HepG2 (cell line): ENCODE results near the gene SPN. TPM values are rescaled to one million over a fixed set of nuclear protein-coding genes. Genes with fewer than 3 reads are reported as not detected.

Experiments used
- ATAC-seq: fragments of 200-7000 bp; cut with Tn5 transposase; 3 replicates; pipeline ENCODE4 v1.9.1; 2020; ENCODE audit warnings: mild to moderate bottlenecking, moderate library complexity
- BruUV-seq: library from RNA; stranded (reverse); fragments of 400-500 nt; replicated peaks from 2 replicates; lab custom pipeline; 2021; lab: Mats Ljungman, UMichigan
- CTCF ChIA-PET: fragments of 300-600 bp; formaldehyde crosslinking; extraction: SDS; loops from one replicate; lab custom pipeline; 2021; ENCODE audit warnings: low total read pairs, inconsistent platforms, low intra/inter-chr PET ratio; lab: Yijun Ruan, JAX
- POLR2A ChIA-PET: fragments of 350-600 bp; sonication (Branson Sonifier 250); formaldehyde crosslinking; loops from one replicate; lab custom pipeline; 2020; ENCODE audit warnings: antibody characterized with exemption, inconsistent platforms; lab: Yijun Ruan, JAX
- DNase-seq: peaks from one replicate; pipeline ENCODE4 v3.0.0-alpha.2; 2015; ENCODE audit warnings: low spot score
- FAIRE-seq: peaks from 3 replicates; lab custom pipeline; 2011; peaks lifted over from hg19 to GRCh38; lab: Jason Lieb, UNC
- H2AFZ ChIP-seq: one replicate; pipeline ENCODE4 v1.6.1; 2011; ENCODE audit warnings: low read length, inconsistent platforms
- H3K27ac ChIP-seq: fragments of 300-600 bp; 3 replicates; pipeline ENCODE4 v1.8.0; 2011; ENCODE audit warnings: mixed run types, mild to moderate bottlenecking, mixed read lengths, low read length, inconsistent platforms; ENCODE audit not compliant: insufficient read depth; ENCODE audit errors: extremely low read length
- H3K27me3 ChIP-seq, 2 experiments: fragments of 200-600 bp in 1 of 2; 2 replicates in 1 of 2; 3 replicates in 1 of 2; pipeline versions ENCODE4 v1.6.0 to v1.8.0; 2011; ENCODE audit warnings: low read length in 2 of 2, mild to moderate bottlenecking in 2 of 2, moderate library complexity in 2 of 2, inconsistent platforms in 1 of 2; ENCODE audit not compliant: insufficient read depth in 2 of 2, control insufficient read depth in 1 of 2
- H3K36me3 ChIP-seq, 2 experiments: fragments of 200-600 bp in 1 of 2; replicated peaks in 1 of 2; 2 replicates in 1 of 2; 3 replicates in 1 of 2; pipeline versions ENCODE4 v1.5.1 to v1.8.0; 2011; ENCODE audit warnings: low read length in 2 of 2, inconsistent platforms in 1 of 2; ENCODE audit not compliant: insufficient read depth in 2 of 2, control insufficient read depth in 1 of 2
- H3K4me1 ChIP-seq: 2 replicates; pipeline ENCODE4 v1.5.1; 2012; ENCODE audit warnings: low read length, inconsistent platforms; ENCODE audit not compliant: insufficient read depth
- H3K4me2 ChIP-seq: 2 replicates; pipeline ENCODE4 v1.6.0; 2011; ENCODE audit warnings: low read depth, low read length, inconsistent platforms
- H3K4me3 ChIP-seq, 3 experiments: fragments of 200-600 bp in 1 of 3; sonication (generic), shearing (Covaris generic) in 1 of 3; replicated peaks in 1 of 3; 2 replicates each; pipeline ENCODE4 v1.5.1; 2011 to 2016; ENCODE audit warnings: low read length in 3 of 3, inconsistent platforms in 2 of 3, low read depth in 2 of 3, mild to moderate bottlenecking in 2 of 3, control low read depth in 1 of 3, mixed read lengths in 1 of 3; ENCODE audit not compliant: insufficient read depth in 1 of 3
- H3K79me2 ChIP-seq: one replicate; pipeline ENCODE4 v1.6.1; 2011; ENCODE audit warnings: low read length, inconsistent platforms; ENCODE audit not compliant: insufficient read depth
- H3K9ac ChIP-seq: 2 replicates; pipeline ENCODE4 v1.6.0; 2011; ENCODE audit warnings: mild to moderate bottlenecking, low read depth, low read length, inconsistent platforms; ENCODE audit not compliant: insufficient read depth
- H3K9me3 ChIP-seq: 2 replicates; pipeline ENCODE4 v1.5.1; 2012; ENCODE audit warnings: mild to moderate bottlenecking, low read length
- H4K20me1 ChIP-seq: 2 replicates; pipeline ENCODE4 v1.6.0; 2011; ENCODE audit warnings: inconsistent platforms, mild to moderate bottlenecking, low read length, moderate library complexity; ENCODE audit not compliant: insufficient read depth
- CTCF ChIP-seq: sonication (generic); formaldehyde crosslinking; IDR thresholded peaks from 2 replicates; pipeline ENCODE4 v1.5.0; 2020; ENCODE audit warnings: mild to moderate bottlenecking, missing genetic modification reagents, moderate library complexity
- ELK4 ChIP-seq: sonication (generic); formaldehyde crosslinking; IDR thresholded peaks from 2 replicates; pipeline ENCODE4 v1.9.0; 2021; ENCODE audit warnings: missing genetic modification reagents, borderline replicate concordance
- FOXK1 ChIP-seq: sonication (generic); formaldehyde crosslinking; IDR thresholded peaks from 2 replicates; pipeline ENCODE4 v1.4.0; 2020; ENCODE audit warnings: low read depth, missing genetic modification reagents, borderline replicate concordance
- HNF1B ChIP-seq: sonication (generic); formaldehyde crosslinking; IDR thresholded peaks from 2 replicates; pipeline ENCODE4 v1.5.1; 2020; ENCODE audit warnings: mild to moderate bottlenecking, moderate library complexity, missing genetic modification reagents
- IKZF5 ChIP-seq: IDR thresholded peaks from 2 replicates; pipeline ENCODE4 v1.6.1; 2018; ENCODE audit warnings: missing genetic modification reagents, mild to moderate bottlenecking, missing compliant biosample characterization
- KDM4B ChIP-seq: sonication (generic); formaldehyde crosslinking; IDR thresholded peaks from 2 replicates; pipeline ENCODE4 v1.4.0; 2020; ENCODE audit warnings: missing genetic modification reagents
- MIXL1 ChIP-seq: IDR thresholded peaks from 2 replicates; pipeline ENCODE4 v1.6.1; 2016
- PATZ1 ChIP-seq: sonication (generic); formaldehyde crosslinking; IDR thresholded peaks from 2 replicates; pipeline ENCODE4 v1.4.0; 2020; ENCODE audit warnings: missing genetic modification reagents
- PAX8 ChIP-seq: sonication (generic); formaldehyde crosslinking; IDR thresholded peaks from 2 replicates; pipeline ENCODE4 v1.8.0; 2022; ENCODE audit warnings: mild to moderate bottlenecking, missing genetic modification reagents, borderline replicate concordance
- PRMT3 ChIP-seq: sonication (generic); formaldehyde crosslinking; IDR thresholded peaks from 2 replicates; pipeline ENCODE4 v1.8.1; 2022; ENCODE audit warnings: low read depth, mild to moderate bottlenecking, moderate library complexity, missing genetic modification reagents, borderline replicate concordance
- RXRB ChIP-seq: IDR thresholded peaks from 2 replicates; pipeline ENCODE4 v1.6.1; 2016; ENCODE audit warnings: borderline replicate concordance, missing genetic modification reagents, missing compliant biosample characterization
- SMC3 ChIP-seq: IDR thresholded peaks from 2 replicates; pipeline ENCODE4 v1.6.1; 2011; ENCODE audit warnings: low read length, improper control_type of control experiment
- STAG1 ChIP-seq: sonication (generic); formaldehyde crosslinking; IDR thresholded peaks from 2 replicates; pipeline ENCODE4 v1.4.0; 2020; ENCODE audit warnings: missing genetic modification reagents
- ZNF431 ChIP-seq: sonication (generic); formaldehyde crosslinking; IDR thresholded peaks from 2 replicates; pipeline ENCODE4 v1.9.0; 2022; ENCODE audit warnings: missing genetic modification reagents, low read depth, mild to moderate bottlenecking, borderline replicate concordance
- ZNF432 ChIP-seq: sonication (generic); formaldehyde crosslinking; IDR thresholded peaks from 2 replicates; pipeline ENCODE4 v1.5.0; 2020; ENCODE audit warnings: missing genetic modification reagents, mild to moderate bottlenecking, borderline replicate concordance
- ZNF614 ChIP-seq: IDR thresholded peaks from 2 replicates; pipeline ENCODE4 v1.6.1; 2018; ENCODE audit warnings: missing biosample characterization, missing genetic modification reagents, inconsistent platforms, borderline replicate concordance
- ZNF782 ChIP-seq: sonication (generic); formaldehyde crosslinking; IDR thresholded peaks from 2 replicates; pipeline ENCODE4 v1.4.0; 2020; ENCODE audit warnings: missing genetic modification reagents, mild to moderate bottlenecking, borderline replicate concordance
- WGBS: methylation state at CpG from one replicate; pipeline ENCODE4 v1.1.6; 2017; ENCODE audit warnings: low lambda C conversion rate; 5-methylcytosine and 5-hydroxymethylcytosine counted together
- in situ Hi-C: cut with HindIII; loops from 2 replicates; pipeline ENCODE4 v1.10.0; 2017; ENCODE audit warnings: low pct_unique_long_range_greater_than_20kb; ENCODE audit not compliant: extremely low pct_ligation_motif_present
- intact Hi-C: fragments of 100-400 bp; cut with micrococcal nuclease; formaldehyde crosslinking; loops from one replicate; pipeline ENCODE4 v1.10.0; 2022; ENCODE audit not compliant: unreplicated experiment
- polyA plus RNA-seq, 8 experiments: library from polyadenylated mRNA; depleted of rRNA in 3 of 8; stranded (reverse) in 7 of 8; unstranded in 1 of 8; fragments of >200 nt; fragmentation: Illumina TruSeq in 4 of 8; extraction: Trizol in 4 of 8; gene quantifications; 2 replicates each; pipeline versions ENCODE4 v1.2.1 to v1.2.3, GENCODE V29; 2011 to 2016; ENCODE audit warnings: low read depth in 4 of 8, missing spikeins in 1 of 8, mixed read lengths in 1 of 8; ENCODE audit not compliant: insufficient read depth in 1 of 8
- total RNA-seq, 5 experiments: library from RNA; depleted of rRNA; stranded (reverse); fragments of >200 nt; fragmentation: Illumina TruSeq; extraction: Trizol; gene quantifications; 2 replicates each; pipeline ENCODE4 v1.2.3, GENCODE V29; 2016; ENCODE audit warnings: low read depth in 1 of 5

The SPN gene
- total and polyA plus RNA-seq, 2 of the 13 experiments (the other 11 are each of a cell fraction or from before 2014, with no cell fraction given) = 0.22 to 1.6 TPM

GRCh38 chr16:29641561-29641960 lies 21.5 kb upstream of the SPN start:
- H3K4me2 ChIP-seq = no peak overlapping the region
- FAIRE-seq = no peak
- H2AFZ ChIP-seq = no peak overlapping the region
- ChIA-PET POLR2A (no interaction called here), CTCF (no interaction called here)
- BruUV-seq = no TSS peak
- H3K4me1 ChIP-seq = peaks cover 25% of the 10 kb centered on the region
- H3K9me3 ChIP-seq = no peaks in the 10 kb centered on the region
- intact Hi-C loops (no loop called here), in situ Hi-C loops (no loop called here)
- H3K4me3 ChIP-seq = no peak overlapping the region
- H3K27ac ChIP-seq = no peak overlapping the region
- no peaks in the 10 kb centered on the region for H4K20me1 ChIP-seq
- H3K9ac ChIP-seq = no peak overlapping the region
- peak; percentile 53 for DNase-seq
- peak; percentile 43 for ATAC-seq
- 17% methylated on average over 3 of the region's 3 CpGs for WGBS
- H3K27me3 ChIP-seq = no peaks in the 10 kb centered on the region
- no peaks in the 10 kb centered on the region for H3K36me3 ChIP-seq
- H3K79me2 ChIP-seq = no peaks in the 10 kb centered on the region
- TF ChIP-seq HNF1B (CRISPR knock-in tag) (0 out of 2 replicates have a peak, but pooled peaks have one; percentile 42), PAX8 (CRISPR knock-in tag) (no peak), ZNF431 (CRISPR knock-in tag) (0 out of 2 replicates have a peak, but pooled peaks have one; percentile 35), FOXK1 (CRISPR knock-in tag) (no peak), IKZF5 (0 out of 2 replicates have a peak, but pooled peaks have one; percentile 23), ELK4 (no peak), ZNF782 (no peak), ZNF432 (CRISPR knock-in tag) (no peak), RXRB (no peak), ZNF614 (CRISPR knock-in tag) (no peak), STAG1 (CRISPR knock-in tag) (peak; percentile 62), PATZ1 (0 out of 2 replicates have a peak, but pooled peaks have one; percentile 1), CTCF (CRISPR knock-in tag) (peak; percentile 59), PRMT3 (CRISPR knock-in tag) (no peak), KDM4B (CRISPR knock-in tag) (no peak), MIXL1 (CRISPR knock-in tag) (peak; percentile 68; the same call in 1 of the 2 replicates), SMC3 (peak; percentile 32; the same call in 1 of the 2 replicates)
